Measurements from ENCODE around the gene NHLRC2.
"Not testable (repeated sequence)": the region's sequence is repeated elsewhere in the genome, so short reads cannot be mapped to it uniquely, and the experiment has no call there.

NHLRC2 gene

DNA sequence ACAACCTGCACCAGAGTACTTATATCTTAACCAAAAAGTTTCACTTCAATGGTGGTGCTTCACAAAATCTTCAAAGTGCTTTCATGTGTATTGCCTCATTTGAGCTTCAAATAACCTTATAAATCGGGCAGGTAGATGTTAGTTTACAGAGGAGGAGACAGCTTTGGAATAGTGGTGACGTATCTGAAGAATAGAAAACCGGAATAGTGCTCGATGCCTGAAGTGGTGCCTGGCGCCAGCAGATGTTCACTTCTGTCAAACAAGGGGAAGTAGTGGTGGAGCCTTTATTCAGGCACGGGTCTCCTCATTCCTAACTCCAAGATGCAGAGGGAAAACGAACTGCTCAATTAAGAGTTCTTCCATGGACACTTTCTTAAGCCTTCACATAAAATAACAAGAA is 58.1 kb downstream of the NHLRC2 start:
- DNase-seq: no peak

DNA sequence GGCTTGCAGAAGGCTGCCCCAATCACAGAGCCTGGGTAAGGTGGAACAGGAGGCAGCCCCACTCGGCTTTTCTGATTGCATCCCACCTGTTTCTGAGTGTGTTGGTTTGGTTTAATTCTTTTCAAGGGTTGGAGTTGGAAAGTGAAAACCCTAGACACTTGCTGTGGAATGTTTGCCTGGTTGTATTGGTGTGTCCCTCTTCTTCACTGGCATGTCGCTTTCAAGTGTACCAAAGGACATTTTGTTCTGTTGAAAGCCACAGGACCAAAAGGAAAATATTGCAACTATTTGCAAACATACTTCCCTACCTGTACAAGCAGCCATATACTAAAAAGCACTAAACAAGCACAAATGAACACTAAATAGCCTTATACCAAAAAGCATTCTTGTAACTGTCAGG is 60.5 kb downstream of the NHLRC2 start:
- no peak for DNase-seq

DNA sequence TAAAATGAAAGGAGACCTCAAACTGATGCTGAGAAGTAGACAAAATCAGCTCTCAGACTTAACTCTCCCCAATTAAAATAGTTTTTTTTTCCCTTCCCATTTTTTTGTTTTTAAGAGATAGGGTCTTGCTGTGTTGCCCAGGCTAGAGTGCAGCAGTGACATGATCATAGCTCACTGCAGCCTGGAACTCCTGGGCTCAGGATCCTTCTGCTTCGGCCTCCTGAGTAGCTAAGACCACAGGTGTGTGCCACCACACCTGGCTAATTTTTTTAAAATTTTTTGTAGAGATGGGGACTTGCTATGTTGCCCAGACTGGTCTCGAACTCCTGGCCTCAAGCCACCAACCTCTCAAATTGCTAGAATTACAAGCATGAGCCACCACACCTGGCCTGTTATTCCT is 61.1 kb downstream of the NHLRC2 start:
- no peak for DNase-seq

DNA sequence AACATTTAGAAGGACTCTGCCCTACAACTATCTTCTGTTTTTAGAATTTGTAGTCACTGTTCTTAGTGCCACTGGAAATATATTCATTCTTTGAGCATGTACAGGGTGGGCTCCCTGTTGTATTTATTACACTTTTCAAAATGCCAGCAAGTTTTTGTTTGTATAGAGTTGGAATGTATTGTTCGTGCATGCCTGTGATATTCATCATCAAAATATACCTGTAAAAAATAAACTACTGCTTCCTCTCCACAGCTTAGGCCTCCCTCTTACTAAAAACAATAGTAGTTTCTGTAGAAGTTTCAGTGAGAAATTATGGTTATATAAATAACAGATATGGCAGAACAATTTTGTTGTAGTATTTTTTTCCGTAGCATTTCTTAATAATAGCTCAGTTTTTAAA is 61.6 kb downstream of the NHLRC2 start:
- no peak for DNase-seq

DNA sequence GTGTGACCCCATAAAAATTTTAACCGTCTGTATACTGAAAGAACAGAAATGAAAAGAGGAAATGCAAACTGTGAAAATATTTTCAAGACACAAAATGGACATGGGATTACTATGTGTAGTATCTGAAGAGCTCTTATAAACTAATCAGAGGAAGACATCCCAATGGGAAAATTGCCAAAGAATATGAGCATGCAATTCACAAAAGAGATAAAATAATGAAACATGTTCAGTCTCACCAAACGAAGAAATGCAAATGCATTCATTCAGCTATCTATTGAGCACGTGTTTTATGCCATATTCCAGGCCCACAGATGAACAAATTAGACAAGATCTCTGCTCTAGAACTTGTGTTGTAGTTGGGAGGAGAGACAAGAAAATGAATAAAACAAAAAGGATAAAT is 63.2 kb downstream of the NHLRC2 start:
- DNase-seq: no peak

DNA sequence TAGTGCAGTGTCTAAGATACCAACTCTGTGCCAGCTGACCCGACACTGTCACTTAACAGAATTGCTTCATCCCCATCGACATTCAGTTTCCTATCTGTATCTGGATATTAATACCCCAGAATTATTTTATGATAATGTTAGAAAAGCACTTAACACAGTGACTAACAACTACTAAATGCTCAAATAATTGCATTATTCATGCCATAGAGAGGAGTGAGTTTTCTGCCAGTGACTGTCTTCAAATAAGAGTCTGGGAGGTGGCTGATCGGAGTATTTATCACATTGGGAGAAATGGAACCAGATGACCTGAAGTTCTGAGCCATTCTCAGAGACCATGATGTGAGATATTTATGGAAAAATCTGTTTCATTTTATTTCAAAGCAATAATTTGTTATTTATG is 65.7 kb downstream of the NHLRC2 start:
- DNase-seq: no peak

DNA sequence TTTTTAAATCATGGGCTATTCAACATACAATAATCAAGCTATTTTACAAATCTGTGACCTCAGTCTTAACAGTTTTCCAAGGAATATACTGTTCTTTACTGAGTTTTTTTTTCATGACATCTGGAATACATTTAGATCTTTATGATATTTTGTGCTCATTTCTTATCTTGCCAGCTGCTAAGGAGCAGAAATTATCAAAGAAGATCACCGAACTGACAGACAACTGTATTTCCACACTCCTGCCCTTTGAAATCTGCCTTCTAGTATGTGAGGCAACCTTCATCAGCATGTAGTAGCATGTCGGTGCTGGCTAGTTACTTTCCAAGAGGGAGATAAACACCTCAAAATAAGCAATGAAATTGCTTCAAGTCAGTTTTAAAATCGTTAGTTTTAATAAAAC is 66.4 kb downstream of the NHLRC2 start:
- DNase-seq: no peak

DNA sequence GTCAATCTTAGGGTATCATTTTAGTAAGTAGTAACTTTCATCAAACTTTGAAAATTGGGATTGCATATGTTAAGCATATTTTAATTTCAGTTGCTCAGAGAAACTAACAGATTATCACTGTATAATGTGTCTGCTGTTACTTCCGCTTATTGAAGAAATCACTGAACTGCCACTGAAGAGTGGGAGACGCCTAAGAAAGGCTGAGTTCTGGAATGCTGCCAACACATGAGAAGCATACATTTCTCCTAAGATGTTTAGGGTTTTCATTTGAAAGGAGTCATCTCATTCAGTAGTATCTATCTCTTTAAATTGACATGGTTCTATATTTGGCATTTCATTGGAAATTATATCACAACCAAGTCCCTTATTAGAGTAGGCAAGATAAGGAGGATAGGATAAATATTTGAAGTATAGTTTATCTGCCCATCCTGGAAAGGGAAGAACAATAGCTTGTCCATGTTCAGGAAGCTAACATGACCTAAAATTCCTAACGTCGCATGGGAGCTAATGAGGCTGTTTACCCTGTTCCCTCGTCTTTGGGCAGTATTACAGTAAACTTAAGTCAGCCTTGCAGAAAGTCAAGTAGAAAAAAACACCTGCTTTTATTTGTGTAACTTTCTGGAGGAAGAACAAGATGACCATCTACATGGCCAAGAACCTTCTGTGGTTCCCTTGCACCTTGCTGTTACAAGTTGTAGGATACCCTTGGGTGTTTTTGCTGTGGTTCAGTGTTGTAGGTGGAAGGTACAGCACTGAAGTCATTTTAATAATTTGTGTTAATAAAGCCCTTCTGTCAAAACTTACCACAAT is 67.3 kb downstream of the NHLRC2 start:
- DNase-seq: no peak

DNA sequence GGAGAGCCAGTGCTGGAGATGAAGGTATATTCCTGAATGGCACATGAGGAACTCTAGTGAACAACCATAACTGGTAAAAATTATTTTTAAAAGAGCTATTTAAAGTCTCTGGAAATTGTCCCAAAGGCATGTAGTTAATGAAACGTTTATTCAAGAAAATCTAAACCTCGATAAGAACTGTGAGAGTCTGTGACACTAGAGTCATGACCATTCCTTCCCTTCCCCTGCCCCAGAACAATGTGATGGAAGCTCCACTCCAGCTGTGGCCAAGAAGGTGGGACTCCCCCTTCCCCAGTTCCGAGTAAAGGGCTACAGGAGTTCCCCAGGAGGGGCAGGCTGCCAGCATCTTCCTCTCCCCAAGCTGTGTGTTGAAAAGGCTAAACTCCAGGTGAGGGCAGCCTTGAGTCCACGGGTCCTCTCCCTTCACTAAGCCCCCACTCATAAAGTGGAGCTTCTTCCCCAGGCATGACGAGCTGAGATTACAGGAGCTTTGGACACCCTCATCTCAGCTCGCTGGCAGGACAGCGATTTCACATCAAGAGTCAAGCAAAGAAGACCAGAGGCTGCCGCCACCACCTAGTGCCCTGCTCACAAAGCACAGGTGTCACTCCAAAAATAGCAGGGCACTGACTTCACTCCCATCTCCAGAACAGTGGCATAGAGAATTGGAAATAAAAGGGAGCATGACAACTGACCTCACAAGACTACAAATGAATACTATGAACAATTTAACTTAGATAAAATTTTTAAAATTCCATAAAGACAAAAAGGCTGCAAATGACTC is 68.5 kb downstream of the NHLRC2 start:
- no peak for DNase-seq

DNA sequence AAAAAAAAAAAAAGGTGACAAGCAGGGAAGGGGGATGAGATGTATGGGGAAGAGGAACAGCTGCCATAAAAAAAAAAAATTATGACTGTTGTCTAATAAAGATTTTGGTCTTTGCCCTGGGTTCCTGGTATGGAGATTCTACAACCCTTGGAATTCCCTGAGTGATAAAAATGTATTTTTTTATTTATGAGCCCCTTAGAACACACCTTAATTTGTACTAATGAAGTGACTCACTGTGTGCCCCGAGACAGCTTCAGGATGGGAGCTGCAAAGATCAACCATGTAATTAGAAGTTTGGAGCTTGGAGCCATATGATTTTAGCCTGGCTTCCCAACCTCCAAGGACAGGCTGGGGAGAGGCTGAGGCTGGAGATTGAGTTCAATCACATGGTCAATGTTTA is 69.7 kb downstream of the NHLRC2 start:
- no peak for DNase-seq

DNA sequence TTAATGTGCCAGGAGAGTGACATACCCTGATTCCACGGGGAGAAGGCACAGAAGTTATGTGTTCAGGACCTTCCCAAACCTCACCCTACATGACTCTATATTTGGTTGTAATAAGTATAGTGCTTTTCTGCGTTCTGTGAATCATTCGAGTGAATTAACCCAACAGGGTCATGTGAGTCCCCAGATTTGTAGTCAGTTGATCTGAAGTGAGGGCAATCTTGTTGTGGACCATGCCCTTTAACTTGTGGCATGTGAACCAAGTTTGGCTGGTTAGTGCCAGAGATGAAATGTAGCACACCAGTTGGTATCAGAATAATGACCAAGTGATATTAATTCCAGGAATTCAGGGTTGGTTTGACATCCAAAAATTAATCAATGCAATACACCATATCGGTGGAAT is 70.2 kb downstream of the NHLRC2 start:
- no peak for DNase-seq

DNA sequence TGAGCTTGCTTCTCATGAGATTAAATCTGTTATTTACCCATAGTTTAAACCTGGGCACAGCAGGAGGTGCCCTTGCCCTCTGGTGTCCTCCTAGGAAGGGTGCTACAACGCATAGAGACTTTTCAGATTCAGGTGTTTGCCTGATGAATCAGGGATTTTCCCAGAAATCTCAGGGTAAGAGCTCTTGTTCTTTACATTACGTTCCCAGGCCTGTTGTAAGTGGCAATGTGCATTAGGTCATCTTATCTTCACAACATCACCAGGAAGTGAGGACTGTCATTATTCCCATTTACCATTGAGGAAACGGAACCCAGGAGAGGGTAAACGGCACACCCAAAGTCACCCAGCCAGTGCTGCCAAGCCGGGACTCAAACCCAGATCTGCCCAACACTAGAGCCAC is 73.0 kb downstream of the NHLRC2 start:
- DNase-seq: no peak

DNA sequence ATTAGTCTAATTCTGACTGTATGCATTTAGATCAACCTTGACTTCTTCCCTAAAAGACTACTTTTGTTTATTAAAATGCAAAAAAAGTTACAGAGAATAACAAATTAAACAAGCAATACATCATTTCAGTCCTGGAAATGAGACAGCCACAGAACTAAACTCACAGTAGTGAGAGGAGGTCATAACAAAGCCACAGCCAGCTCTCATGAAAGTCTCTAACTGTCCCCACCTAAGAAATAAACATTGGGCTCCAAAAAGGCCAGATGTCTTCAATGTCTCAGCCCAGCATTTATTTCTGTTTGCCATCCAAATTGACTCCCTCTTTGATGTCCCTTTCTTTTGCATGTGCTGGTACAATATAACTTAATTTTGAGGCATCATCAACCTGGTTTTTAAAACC is 74.4 kb downstream of the NHLRC2 start:
- DNase-seq: no peak

DNA sequence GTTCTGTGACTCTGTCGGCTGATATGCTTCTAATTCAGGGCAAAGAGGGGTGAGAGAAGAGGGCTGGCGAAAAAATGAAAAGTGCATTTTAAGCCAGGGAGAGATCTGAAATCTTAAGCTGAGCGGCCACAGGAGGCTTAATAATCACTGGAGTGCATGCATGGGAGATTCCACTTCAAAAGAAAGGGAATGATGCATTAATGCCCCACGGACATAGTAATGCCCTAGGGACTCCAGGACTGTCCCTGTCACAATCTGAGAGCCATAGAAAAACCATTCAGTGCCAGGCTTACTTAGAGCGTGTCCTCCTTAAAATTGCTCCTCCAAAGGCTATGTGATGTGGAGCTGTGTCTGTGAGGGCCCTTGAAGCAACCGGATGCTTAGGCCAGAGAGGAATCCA is 75.1 kb downstream of the NHLRC2 start:
- DNase-seq: no peak

DNA sequence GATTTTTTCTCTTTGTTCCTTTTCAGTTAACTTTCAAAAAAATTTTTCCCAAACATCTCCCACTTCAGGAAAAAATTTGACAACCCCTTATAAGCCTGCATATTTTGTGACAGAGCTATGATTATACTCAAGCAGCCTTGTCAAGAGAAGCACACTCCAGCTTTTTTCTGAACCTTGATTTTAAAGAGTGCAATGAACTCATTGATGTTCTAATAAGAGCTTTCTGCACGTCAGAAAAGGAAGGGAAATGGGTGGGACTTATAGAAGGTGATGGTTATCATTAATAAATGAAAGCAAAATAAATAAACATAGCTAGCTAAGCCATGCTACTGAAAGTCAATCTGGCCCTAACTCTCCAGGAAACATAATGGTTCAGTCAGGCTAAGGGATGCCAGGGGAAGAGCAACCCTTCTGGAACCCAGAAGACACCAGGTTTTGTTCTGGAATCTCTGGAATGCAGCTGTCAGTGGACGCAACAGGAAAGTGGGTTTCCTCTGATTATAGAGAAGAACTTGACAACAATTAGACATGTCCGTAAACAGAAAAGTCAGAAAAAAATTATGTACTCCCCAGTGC is 76.1 kb downstream of the NHLRC2 start:
- no peak for DNase-seq

DNA sequence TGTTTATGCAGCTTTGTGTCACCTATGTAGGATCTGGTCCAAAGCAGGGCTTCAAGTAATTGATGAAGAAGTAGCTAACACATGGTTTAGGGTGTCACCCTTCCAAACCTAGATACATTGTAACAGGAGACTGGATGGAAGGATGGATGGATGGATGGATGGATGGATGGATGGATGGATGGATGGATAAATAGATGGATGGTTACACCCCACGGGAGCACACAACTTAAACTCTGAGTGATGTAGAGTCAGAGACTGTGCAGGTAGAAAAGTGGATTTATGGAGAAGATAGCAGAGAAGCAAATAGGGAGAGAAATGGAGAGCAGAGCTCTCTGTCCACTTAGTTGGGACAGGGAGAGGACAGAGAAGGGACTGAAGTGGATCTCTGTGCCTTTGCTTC is 78.4 kb downstream of the NHLRC2 start:
- no peak for DNase-seq

DNA sequence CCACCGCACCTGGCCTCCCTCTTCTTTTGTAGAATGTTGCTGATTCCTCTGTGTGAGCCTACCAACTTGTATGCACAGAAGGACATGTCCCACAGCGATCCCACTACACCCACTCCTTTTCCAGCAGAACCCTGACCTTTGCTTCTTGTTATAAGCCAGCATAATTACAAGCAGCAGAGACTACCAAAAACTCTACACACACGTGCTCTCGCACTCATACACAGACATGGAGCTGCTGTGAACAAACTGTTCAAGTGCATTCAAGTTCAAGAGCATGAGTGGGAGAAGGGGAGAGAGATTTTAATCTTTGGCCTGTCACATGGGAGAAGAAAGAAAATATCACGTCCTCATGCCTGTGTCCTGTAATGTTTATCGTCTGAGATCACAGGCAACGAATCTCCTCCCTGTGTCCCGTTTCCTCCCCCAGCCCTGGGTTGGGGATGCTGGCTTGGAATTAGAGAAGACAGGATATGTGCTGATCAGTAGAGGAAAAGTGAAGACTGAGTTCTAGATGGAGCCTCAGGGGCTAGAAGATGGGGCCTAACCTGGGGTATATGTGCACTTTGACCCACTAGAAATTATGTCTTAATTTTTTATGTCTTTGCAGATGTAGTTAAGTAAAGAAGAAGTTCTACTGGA is 79.6 kb downstream of the NHLRC2 start:
- no peak for DNase-seq

DNA sequence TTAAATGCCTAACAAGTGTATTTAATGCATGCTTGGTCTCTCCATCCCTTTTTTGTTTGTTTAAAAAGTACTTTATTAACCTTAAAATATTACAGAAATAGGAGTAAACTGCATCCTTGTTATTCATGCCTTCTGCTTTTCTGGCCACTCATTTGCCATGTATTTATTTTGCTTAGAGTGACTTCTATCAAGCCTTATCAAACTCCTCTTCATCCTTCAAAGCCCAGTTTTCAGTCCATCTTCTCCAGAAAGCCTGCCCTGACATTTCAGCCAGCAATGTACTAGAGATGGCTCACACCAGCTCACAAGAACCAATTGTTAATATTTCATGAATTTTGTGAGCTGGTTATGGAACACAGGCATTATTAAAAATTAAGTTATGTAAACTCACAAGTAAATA is 82.8 kb downstream of the NHLRC2 start:
- DNase-seq: no peak

DNA sequence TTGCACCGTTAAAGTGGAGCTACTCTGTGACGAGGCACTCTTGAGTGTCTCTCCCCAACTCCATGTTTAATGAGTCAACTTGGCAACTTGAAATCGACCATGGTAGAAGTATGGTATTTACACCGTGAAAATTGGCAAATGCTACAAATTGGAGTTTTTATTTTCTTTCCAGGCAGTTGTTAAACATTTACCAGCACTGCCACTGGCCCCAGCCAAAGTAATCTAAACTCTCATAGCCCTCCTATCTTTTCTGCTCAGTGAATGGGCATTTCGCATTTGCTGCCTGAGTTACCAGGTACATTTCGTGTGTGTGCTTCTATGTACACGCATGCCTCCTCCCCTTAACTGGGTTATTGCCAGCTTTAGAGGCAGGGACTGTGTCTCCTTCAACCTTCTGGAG is 83.3 kb downstream of the NHLRC2 start:
- DNase-seq: no peak

DNA sequence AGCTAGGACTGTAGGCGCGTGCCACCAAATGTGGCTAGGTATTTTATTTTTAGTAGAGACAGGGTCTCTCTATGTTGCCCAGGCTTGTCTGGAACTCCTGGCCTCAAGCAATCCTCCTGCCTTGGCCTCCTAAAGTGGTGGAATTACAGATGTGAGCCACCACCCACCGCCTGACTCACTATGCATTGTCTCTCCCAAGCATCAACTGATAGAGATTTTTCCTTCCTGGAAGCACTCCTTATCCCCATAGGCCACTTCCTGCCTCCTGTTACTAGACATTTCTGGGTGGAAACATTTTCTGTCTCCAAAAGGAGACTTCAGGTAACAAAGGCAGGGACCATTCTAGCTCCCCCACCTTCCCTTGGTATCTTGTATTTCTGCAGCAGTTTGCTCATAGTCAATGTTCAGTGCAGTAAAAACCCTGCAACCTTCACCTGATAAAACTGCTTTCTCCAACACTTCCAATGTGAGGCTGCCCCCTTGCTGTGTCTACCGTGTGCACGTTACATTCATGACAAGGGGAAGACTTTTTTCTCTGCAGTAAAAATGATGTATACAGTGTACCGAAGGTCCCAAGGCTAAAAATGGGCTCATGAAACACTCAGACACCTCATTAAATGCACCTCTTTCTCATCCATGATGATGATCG is 84.9 kb downstream of the NHLRC2 start:
- no peak for DNase-seq

DNA sequence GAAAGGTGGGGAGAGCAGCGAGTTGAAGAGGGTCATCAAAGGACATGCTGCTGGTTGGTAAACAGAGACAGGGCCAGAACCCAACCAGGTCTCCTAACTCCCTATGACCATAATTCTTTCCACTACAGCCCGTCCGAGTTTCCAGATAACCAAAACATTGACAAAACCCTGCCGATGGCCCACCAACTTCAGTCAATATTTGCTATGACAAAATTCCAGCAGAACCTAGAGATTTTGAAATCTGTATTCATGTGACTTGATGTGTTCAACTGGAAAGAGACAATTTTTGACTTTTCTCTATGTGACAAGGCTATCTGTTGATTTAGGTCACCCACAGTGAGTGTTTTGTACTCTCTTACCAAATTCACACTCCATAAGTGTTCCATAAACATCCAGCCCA is 86.7 kb downstream of the NHLRC2 start:
- DNase-seq: no peak

DNA sequence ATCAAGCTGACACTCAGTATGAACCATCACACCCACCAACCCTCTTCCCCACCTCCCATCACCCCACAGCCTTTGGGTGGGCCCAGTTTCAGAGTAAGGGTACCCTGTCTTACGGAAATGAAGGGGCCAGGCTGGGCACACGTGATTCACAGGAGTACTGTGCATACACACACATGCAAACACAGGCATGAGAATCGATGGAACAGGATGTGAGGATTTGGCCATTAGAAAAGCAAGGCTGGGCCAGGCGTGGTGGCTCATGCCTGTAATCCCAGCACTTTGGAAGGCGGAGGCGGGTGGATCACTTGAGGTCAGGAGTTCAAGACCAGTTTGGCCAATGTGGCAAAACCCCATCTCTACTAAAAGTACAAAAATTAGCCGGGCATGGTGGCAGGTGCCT is 88.7 kb downstream of the NHLRC2 start:
- not testable (repeated sequence) for DNase-seq

DNA sequence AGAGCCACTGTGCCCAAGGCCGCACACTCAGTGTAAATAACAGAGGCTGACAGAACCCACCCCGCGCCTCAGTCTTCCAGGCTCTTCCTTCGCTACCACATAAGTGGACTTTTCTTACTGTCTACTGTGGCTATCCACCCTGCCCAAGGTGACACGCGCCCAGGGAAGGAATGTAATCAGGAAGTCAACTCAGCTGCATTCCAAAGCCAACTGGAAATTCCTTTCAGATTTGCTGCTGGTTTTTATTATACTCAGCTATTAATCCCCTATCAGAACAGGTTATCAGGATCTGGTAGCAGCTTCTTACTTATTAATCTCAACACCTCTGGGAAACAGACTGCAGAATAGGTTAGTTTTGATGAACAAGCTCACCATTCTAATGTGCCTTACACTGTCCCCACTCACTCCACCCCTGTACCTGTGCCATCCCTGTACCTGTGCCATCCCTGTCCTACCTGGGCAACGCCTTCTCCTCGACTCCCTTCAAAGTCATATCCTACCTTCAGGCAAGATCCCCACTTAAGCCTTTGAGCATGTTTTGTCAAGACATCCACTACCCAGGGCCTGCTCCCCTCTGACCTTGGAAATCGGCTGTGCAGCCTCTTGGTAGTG is 90.7 kb downstream of the NHLRC2 start:
- no peak for DNase-seq

Measured in stimulated activated CD4-positive, alpha-beta T cell treated with anti-CD3 and anti-CD28 coated beads, Interleukin-4, amount 100 ng/mL, for 4 hours (primary cell).